Adrenal gland (tissue), 5 donors: ENCODE measurements around the gene CAMTA1.

Source experiments
- POLR2A ChIP-seq, 2 donors: fragments of 450-650 bp; IDR thresholded peaks; one replicate each; pipeline ENCODE4 v1.6.1; 2017; ENCODE audit warnings: antibody characterized with exemption in 2 of 2, mild to moderate bottlenecking in 2 of 2, moderate library complexity in 1 of 2
- TF ChIP-seq, protein P1 (sequence below), 6 experiments: fragments of 450-650 bp in 4 of 6; fragments of 200-600 bp in 2 of 6; sonication (generic) in 1 of 6; IDR thresholded peaks; 1 replicate in 5 of 6; 2 replicates in 1 of 6; pipeline versions ENCODE4 v1.5.1 to v1.8.0; 2016 to 2021; ENCODE audit warnings: antibody characterized with exemption in 6 of 6, mild to moderate bottlenecking in 2 of 6, moderate library complexity in 1 of 6
- donor health status: DM: no; HTN: no; CAD: no.

DNA sequence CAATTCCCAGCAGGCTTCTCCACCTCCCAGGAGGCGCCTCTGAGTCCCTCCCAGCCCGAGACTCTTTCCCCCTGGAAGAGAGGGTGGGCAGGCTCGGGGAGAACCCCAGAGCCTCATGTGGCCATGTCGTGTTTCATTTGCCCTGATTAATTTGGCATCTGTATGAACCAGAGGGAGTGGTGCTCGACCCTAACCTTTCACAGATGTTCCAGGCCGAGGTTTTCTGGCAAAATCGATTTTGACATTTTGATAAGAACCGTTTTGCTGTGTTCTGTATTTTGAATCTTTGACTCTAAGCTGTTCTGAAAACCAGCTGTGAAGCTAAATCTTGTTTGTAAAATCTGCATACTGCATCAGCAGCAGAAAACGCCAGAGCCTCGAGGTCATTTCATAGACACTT lies 367.4 kb downstream of the CAMTA1 start:
- TF ChIP-seq, protein P1, sequence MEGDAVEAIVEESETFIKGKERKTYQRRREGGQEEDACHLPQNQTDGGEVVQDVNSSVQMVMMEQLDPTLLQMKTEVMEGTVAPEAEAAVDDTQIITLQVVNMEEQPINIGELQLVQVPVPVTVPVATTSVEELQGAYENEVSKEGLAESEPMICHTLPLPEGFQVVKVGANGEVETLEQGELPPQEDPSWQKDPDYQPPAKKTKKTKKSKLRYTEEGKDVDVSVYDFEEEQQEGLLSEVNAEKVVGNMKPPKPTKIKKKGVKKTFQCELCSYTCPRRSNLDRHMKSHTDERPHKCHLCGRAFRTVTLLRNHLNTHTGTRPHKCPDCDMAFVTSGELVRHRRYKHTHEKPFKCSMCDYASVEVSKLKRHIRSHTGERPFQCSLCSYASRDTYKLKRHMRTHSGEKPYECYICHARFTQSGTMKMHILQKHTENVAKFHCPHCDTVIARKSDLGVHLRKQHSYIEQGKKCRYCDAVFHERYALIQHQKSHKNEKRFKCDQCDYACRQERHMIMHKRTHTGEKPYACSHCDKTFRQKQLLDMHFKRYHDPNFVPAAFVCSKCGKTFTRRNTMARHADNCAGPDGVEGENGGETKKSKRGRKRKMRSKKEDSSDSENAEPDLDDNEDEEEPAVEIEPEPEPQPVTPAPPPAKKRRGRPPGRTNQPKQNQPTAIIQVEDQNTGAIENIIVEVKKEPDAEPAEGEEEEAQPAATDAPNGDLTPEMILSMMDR (IDR thresholded peaks at IDR 0.05), result no peak
- TF ChIP-seq POLR2A (IDR thresholded peaks at IDR 0.05), result no peak
